HG02763 (cell line): ENCODE results near the gene B4GALT1.
"Not testable (repeated sequence)": the region's sequence is repeated elsewhere in the genome, so short reads cannot be mapped to it uniquely, and the experiment has no call there.

Experiments
- ATAC-seq: cut with Tn5 transposase; IDR thresholded peaks from one replicate; pipeline ENCODE4 v1.9.1; 2021; ENCODE audit warnings: mild to moderate bottlenecking, moderate library complexity; ENCODE audit not compliant: unreplicated experiment

Gene B4GALT1

GRCh38 chr9:33105959-33106358 lies 61.2 kb downstream of the B4GALT1 start:
- ATAC-seq, result no peak

GRCh38 chr9:33105504-33105903 lies 61.6 kb downstream of the B4GALT1 start:
- no peak for ATAC-seq

GRCh38 chr9:33104401-33104800 lies 62.7 kb downstream of the B4GALT1 start:
- ATAC-seq, result no peak

- ATAC-seq, result no peak
These were observed 63.4 kb downstream of the B4GALT1 start for GRCh38 chr9:33103501-33104281.

GRCh38 chr9:33102551-33103210 lies 64.5 kb downstream of the B4GALT1 start:
- no peak for ATAC-seq

- no peak for ATAC-seq
These were observed 65.8 kb downstream of the B4GALT1 start for GRCh38 chr9:33101104-33101951.

GRCh38 chr9:33099754-33100153 lies 67.4 kb downstream of the B4GALT1 start:
- no peak for ATAC-seq

GRCh38 chr9:33097192-33097591 lies 69.9 kb downstream of the B4GALT1 start:
- no peak for ATAC-seq

- no peak for ATAC-seq
These were observed 74.5 kb downstream of the B4GALT1 start for GRCh38 chr9:33092634-33093033.

- not testable (repeated sequence) for ATAC-seq
These were observed 81.5 kb downstream of the B4GALT1 start for GRCh38 chr9:33085672-33086071.

- ATAC-seq, result no peak
These were observed 84.4 kb downstream of the B4GALT1 start for GRCh38 chr9:33082538-33083326.

- ATAC-seq, result no peak
These were observed 85.0 kb downstream of the B4GALT1 start for GRCh38 chr9:33082128-33082527.

GRCh38 chr9:33081128-33081851 lies 85.8 kb downstream of the B4GALT1 start:
- ATAC-seq, result peak; percentile 31

GRCh38 chr9:33080534-33080933 lies 86.6 kb downstream of the B4GALT1 start:
- ATAC-seq, result no peak

GRCh38 chr9:33076046-33077004 lies 90.8 kb downstream of the B4GALT1 start, which contains the start of gene SMU1:
TSS of gene SMU1 (minus strand) at chr9:33076674. CDS start at chr9:33076608, 66 bp downstream.
- peak; percentile 98 for ATAC-seq

- ATAC-seq, result no peak
These were observed 98.1 kb downstream of the B4GALT1 start for GRCh38 chr9:33068991-33069390.

- no peak for ATAC-seq
These were observed 101.7 kb downstream of the B4GALT1 start for GRCh38 chr9:33065157-33066076.
